Common myeloid progenitor, CD34-positive (primary cell): ENCODE data around the gene CDCA5.

Experiments used
- CTCF ChIA-PET: fragments of 350-600 bp; sonication (Branson Sonifier 250); formaldehyde crosslinking; loops from one replicate; lab custom pipeline; 2021; ENCODE audit warnings: antibody characterized with exemption; lab: Charles Lee
- POLR2A ChIA-PET: fragments of 350-600 bp; sonication (Branson Sonifier 250); formaldehyde crosslinking; loops from one replicate; lab custom pipeline; 2021; ENCODE audit warnings: antibody characterized with exemption; lab: Charles Lee
- DNase-seq, 3 donors: peaks; one replicate each; pipeline versions ENCODE4 v3.0.0 to v3.0.0-alpha.2; 2013
- H3K27ac ChIP-seq, 2 experiments: 1 replicate in 1 of 2; 2 replicates in 1 of 2; pipeline ENCODE4 v1.7.0; 2013; ENCODE audit warnings: inconsistent platforms in 2 of 2, low read length in 2 of 2, mild to moderate bottlenecking in 2 of 2, low read depth in 1 of 2, moderate library complexity in 1 of 2; ENCODE audit not compliant: severe bottlenecking in 2 of 2, insufficient read depth in 1 of 2, poor library complexity in 1 of 2
- H3K27me3 ChIP-seq, 5 experiments: replicated peaks in 2 of 5; 1 replicate in 3 of 5; 2 replicates in 2 of 5; pipeline versions ENCODE4 v1.6.1 to v1.7.0; 2013; ENCODE audit warnings: low read length in 4 of 5, mild to moderate bottlenecking in 2 of 5, moderate library complexity in 2 of 5, inconsistent platforms in 1 of 5; ENCODE audit not compliant: insufficient read depth in 5 of 5, control insufficient read depth in 4 of 5
- H3K36me3 ChIP-seq, 4 experiments: 1 replicate in 2 of 4; 2 replicates in 2 of 4; pipeline versions ENCODE4 v1.6.1 to v1.7.0; 2013; ENCODE audit warnings: low read length in 3 of 4, control low read depth in 1 of 4, mild to moderate bottlenecking in 1 of 4; ENCODE audit not compliant: control insufficient read depth in 4 of 4, insufficient read depth in 4 of 4
- H3K4me1 ChIP-seq, 4 experiments: 1 replicate in 3 of 4; 2 replicates in 1 of 4; pipeline versions ENCODE4 v1.6.1 to v1.7.1; 2013; ENCODE audit warnings: low read length in 3 of 4, mild to moderate bottlenecking in 3 of 4, control low read depth in 1 of 4, inconsistent platforms in 1 of 4, moderate library complexity in 1 of 4; ENCODE audit not compliant: control insufficient read depth in 4 of 4, insufficient read depth in 4 of 4; ENCODE audit errors: control extremely low read depth in 1 of 4
- H3K4me3 ChIP-seq, 7 experiments: 1 replicate in 4 of 7; 2 replicates in 3 of 7; pipeline versions ENCODE4 v1.5.1 to v1.7.0; 2013; ENCODE audit warnings: mild to moderate bottlenecking in 7 of 7, low read length in 6 of 7, moderate library complexity in 6 of 7, inconsistent platforms in 2 of 7, low read depth in 2 of 7, control low read depth in 1 of 7; ENCODE audit not compliant: insufficient read depth in 4 of 7, control insufficient read depth in 1 of 7; ENCODE audit errors: extremely low read depth in 1 of 7
- H3K9me3 ChIP-seq, 5 experiments: 1 replicate in 4 of 5; 2 replicates in 1 of 5; pipeline versions ENCODE4 v1.6.1 to v1.7.1; 2013; ENCODE audit warnings: low read length in 4 of 5, mild to moderate bottlenecking in 2 of 5, inconsistent platforms in 1 of 5, low read depth in 1 of 5, moderate library complexity in 1 of 5; ENCODE audit not compliant: control insufficient read depth in 4 of 5, insufficient read depth in 2 of 5; ENCODE audit errors: control extremely low read depth in 1 of 5
- WGBS: methylation state at CpG from one replicate; pipeline ENCODE4 v1.1.5; 2013; ENCODE audit not compliant: insufficient coverage; 5-methylcytosine and 5-hydroxymethylcytosine counted together

Gene CDCA5

DNA sequence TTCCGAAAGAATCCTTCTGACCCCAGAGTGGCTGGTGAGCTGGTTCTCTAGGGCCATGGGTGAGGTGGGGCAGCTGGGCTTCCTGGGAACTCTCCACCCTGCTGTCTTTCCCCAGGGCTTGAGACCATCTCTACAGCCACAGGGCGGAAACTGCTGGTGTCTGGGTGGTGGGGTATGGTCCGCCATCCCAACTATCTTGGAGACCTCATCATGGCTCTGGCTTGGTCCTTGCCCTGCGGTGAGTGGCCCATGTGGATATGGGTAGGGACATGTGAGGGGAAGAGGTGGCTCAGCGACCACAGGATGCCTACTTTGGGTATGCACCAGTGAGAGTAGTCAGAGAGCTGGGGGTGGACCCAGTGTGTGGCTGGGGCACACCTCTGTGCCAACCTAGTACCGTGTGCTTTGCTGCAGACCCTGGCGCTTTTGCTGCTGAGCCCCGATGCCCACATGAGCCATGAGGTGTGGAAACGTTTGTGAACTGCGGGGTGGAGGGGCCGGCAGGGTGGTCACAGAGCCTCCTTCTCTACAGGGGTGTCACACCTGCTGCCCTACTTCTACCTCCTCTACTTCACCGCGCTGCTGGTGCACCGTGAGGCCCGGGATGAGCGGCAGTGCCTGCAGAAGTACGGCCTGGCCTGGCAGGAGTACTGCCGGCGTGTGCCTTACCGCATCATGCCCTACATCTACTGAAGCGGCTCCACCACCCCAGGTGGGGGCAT lies 31.7 kb upstream of the CDCA5 start:
- H3K4me1 ChIP-seq, result peaks cover 0 to 60% (median 41%) of the 10 kb centered on the region in 4 experiments
- no peak overlapping the region for H3K4me3 ChIP-seq
- ChIA-PET POLR2A (interaction anchor here (3.7 kb wide), 1 partner anchor 19 kb away, joined by 26 read pairs; the partner anchor contains the start of gene SYVN1), CTCF (interaction anchor here (0.8 to 3.3 kb wide), 4 partner anchors 10 to 65 kb away, joined by 3 to 14 read pairs (median 4); partner anchors contain the start of gene VPS51)
- H3K9me3 ChIP-seq, result no peaks in the 10 kb centered on the region
- H3K27me3 ChIP-seq, result no peaks in the 10 kb centered on the region
- H3K36me3 ChIP-seq, result peaks cover 4 to 55% (median 21%) of the 10 kb centered on the region in 4 experiments
- WGBS, result 98% methylated on average over 20 of the region's 21 CpGs
- DNase-seq, result no peak
- H3K27ac ChIP-seq, result no peak overlapping the region

DNA sequence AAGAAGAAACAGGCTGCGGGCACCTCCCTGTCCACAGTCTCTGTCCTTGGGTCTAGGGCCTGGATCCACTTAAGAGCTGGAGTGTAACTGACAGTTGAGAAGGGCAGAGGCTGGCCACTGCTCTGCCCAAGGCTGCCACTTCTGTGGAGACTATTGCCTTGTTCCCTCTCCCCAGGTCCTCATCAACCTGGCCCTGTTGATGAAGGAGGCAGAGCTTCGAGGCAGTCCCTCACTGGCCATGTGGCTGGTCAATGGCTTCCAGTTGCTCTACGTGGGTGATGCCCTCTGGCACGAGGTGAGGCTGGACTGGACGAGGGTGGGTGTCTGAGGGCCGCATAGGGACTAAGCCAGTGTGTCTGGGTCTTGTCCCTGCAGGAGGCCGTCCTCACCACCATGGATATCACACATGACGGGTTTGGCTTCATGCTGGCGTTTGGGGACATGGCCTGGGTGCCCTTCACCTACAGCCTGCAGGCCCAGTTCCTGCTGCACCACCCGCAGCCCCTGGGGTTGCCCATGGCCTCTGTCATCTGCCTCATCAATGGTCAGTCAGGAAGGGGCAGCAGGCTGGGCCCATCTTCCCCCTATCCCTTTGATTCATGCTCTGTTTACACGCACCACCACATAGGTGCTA lies 30.8 kb upstream of the CDCA5 start:
- WGBS, result 97% methylated on average over 11 of the region's 11 CpGs
- CTCF ChIA-PET, result interaction anchor here (1.1 to 1.8 kb wide), 5 partner anchors 12 to 181 kb away, joined by 3 to 4 read pairs (median 3); no protein-coding TSS in a partner anchor
- DNase-seq, result no peak
- H3K36me3 ChIP-seq, result peaks cover 0 to 49% (median 18%) of the 10 kb centered on the region in 4 experiments
- POLR2A ChIA-PET, result no interaction called here
- H3K4me1 ChIP-seq, result peaks cover 0 to 57% (median 43%) of the 10 kb centered on the region in 4 experiments
- H3K9me3 ChIP-seq, result no peaks in the 10 kb centered on the region
- no peaks in the 10 kb centered on the region for H3K27me3 ChIP-seq
- no peak overlapping the region for H3K4me3 ChIP-seq
- H3K27ac ChIP-seq, result no peak overlapping the region

DNA sequence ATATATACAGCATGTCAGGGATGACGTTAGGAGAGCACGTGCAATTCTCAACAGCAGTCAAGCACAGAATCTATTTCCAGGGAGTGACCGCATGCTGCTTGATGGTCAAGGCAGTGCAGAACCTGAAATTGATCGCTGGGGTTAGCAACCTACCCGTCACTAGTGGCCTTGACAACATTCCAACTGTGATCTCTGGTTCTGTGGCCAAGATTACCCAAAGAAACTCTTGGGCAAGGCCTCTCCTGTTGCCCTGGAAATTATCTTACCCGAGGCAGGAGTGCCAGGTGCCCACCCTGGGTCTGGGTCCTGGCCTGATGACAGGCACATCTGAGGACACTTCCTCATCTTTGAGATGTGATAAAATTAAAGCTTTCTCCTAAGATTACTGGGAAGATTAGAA lies 30.0 kb upstream of the CDCA5 start:
- peak overlapping the region in 1 of 7 experiments; percentile 74 for H3K4me3 ChIP-seq
- no peaks in the 10 kb centered on the region for H3K27me3 ChIP-seq
- H3K4me1 ChIP-seq, result peaks cover 0 to 57% (median 43%) of the 10 kb centered on the region in 4 experiments
- 85% methylated on average over 6 of the region's 6 CpGs for WGBS
- peak overlapping the region in 1 of 2 experiments; percentile 39 for H3K27ac ChIP-seq
- POLR2A ChIA-PET, result interaction anchor here (2.8 kb wide), 1 partner anchor 21 kb away, joined by 7 read pairs; the partner anchor contains the start of gene SYVN1
- no peaks in the 10 kb centered on the region for H3K9me3 ChIP-seq
- peaks cover 0 to 50% (median 20%) of the 10 kb centered on the region in 4 experiments for H3K36me3 ChIP-seq
- DNase-seq, result no peak
- CTCF ChIA-PET, result interaction anchor here (0.9 to 4.9 kb wide), 10 partner anchors 11 to 181 kb away, joined by 3 to 56 read pairs (median 4); partner anchors contain the start of genes CAPN1 and VPS51

DNA sequence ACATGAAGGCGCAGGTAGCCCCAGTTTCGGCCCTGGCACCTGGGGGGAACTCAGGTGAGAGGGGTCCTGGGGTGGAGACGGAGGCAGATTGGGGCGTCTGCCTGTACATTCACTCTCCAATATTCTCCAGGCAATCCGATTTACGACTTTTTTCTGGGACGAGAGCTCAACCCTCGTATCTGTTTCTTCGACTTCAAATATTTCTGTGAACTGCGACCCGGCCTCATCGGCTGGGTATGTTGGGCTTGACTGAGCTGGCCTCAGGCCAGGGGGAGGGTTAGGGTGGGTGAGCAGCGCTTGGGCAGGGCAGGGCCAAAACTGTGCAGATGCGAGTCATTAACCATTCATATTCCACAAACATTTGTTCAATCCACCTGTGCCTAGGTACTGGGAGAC lies 29.5 kb upstream of the CDCA5 start:
- POLR2A ChIA-PET, result interaction anchor here (1.0 to 2.8 kb wide), 2 partner anchors 22 to 67 kb away, joined by 3 to 7 read pairs; partner anchors contain the start of gene SYVN1

DNA sequence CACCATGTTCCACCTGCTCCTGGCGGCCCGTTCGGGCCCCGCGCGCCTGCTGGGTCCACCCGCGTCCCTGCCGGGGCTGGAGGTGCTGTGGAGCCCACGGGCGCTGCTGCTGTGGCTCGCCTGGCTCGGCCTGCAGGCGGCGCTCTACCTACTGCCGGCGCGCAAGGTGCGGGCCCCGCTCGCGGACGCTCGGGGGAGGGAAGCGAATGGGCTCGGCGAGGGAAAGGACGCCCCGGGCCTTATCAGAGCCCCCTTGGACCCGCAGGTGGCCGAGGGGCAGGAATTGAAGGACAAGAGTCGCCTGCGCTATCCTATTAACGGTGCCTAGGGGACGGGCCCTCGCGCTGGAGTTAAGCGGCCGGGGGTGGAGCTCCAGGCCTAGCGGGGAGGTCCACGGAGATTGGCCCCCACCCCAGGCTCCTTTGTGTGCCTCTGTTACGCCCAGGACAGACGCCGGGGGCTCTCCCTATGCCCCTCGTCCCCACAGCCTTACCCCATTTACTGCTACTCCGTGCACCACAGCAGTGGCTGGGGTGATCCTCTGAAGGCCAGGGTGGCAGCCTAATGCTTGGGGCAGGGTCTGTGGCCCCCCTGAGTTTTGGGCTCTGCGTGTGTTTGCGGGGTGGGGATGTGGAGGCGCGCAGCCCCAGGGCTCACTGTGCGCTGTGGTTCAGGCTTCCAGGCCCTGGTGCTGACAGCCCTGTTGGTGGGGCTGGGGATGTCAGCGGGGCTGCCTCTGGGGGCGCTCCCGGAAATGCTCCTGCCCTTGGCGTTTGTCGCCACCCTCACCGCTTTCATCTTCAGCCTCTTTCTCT lies 28.9 kb upstream of the CDCA5 start:
- WGBS, result 0% methylated on average over 44 of the region's 57 CpGs
- no peaks in the 10 kb centered on the region for H3K9me3 ChIP-seq
- DNase-seq, result peak; percentile 61 to 81 (median 76)
- no peaks in the 10 kb centered on the region for H3K27me3 ChIP-seq
- H3K27ac ChIP-seq, result peak overlapping the region in 1 of 2 experiments; percentile 61
- H3K4me3 ChIP-seq, result peak overlapping the region; percentile 52 to 80 (median 74)
- peaks cover 0 to 51% (median 24%) of the 10 kb centered on the region in 4 experiments for H3K36me3 ChIP-seq
- CTCF ChIA-PET, result interaction anchor here (0.5 to 4.9 kb wide), 17 partner anchors 8 to 99 kb away, joined by 3 to 56 read pairs (median 4); partner anchors contain the start of genes ARL2, CAPN1, FAU and MRPL49
- H3K4me1 ChIP-seq, result peaks cover 0 to 57% (median 43%) of the 10 kb centered on the region in 4 experiments
- POLR2A ChIA-PET, result interaction anchor here (1.0 to 2.8 kb wide), 4 partner anchors 17 to 97 kb away, joined by 3 to 7 read pairs (median 4); partner anchors contain the start of genes SYVN1 and VPS51

More for the DNA sequence above, 29.5 kb upstream of the CDCA5 start:
- no peaks in the 10 kb centered on the region for H3K9me3 ChIP-seq
- peaks cover 0 to 50% (median 22%) of the 10 kb centered on the region in 4 experiments for H3K36me3 ChIP-seq
- 27% methylated on average over 6 of the region's 14 CpGs for WGBS
- H3K4me1 ChIP-seq, result peaks cover 0 to 57% (median 43%) of the 10 kb centered on the region in 4 experiments
- DNase-seq, result peak in 1 of 3 donors; percentile 28
- H3K27ac ChIP-seq, result peak overlapping the region in 1 of 2 experiments; percentile 61
- no peaks in the 10 kb centered on the region for H3K27me3 ChIP-seq
- CTCF ChIA-PET, result interaction anchor here (0.5 to 4.9 kb wide), 12 partner anchors 8 to 73 kb away, joined by 3 to 56 read pairs (median 4); partner anchors contain the start of genes CAPN1 and VPS51
- peak overlapping the region in 5 of 7 experiments; percentile 67 to 80 (median 74) for H3K4me3 ChIP-seq
